AG09319 (cell line): Measurements from ENCODE around the gene LSAMP.

Experiments
- DNase-seq: peaks from one replicate; pipeline ENCODE4 v3.0.0-alpha.2; 2010; ENCODE audit warnings: low read depth; ENCODE audit errors: extremely low read depth
- TF ChIP-seq, protein P1 (sequence below): IDR thresholded peaks from 2 replicates; pipeline ENCODE4 v1.5.1; 2011; ENCODE audit warnings: low read depth, mild to moderate bottlenecking, inconsistent platforms, low read length, moderate library complexity

Gene LSAMP

DNA sequence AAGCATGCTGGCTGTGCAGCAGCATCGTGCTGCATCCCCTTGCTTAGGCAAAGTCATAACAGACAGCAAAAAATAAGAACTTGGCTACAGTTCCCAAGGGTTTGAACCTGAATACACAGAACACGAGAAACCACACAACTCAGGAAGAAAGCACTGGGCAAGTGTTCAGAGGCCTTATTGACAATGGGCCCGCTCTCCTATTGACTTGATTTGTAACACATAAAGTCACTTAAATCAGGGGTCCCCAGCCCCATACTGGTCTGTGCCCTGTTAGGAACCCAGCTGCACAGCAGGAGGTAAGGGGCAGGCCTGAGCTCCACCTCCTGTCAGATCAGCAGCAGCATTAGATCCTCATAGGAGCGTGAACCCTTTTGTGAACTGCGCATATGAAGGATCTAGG, 145.1 kb downstream of the LSAMP start:
- DNase-seq: no peak
- TF ChIP-seq, protein P1, sequence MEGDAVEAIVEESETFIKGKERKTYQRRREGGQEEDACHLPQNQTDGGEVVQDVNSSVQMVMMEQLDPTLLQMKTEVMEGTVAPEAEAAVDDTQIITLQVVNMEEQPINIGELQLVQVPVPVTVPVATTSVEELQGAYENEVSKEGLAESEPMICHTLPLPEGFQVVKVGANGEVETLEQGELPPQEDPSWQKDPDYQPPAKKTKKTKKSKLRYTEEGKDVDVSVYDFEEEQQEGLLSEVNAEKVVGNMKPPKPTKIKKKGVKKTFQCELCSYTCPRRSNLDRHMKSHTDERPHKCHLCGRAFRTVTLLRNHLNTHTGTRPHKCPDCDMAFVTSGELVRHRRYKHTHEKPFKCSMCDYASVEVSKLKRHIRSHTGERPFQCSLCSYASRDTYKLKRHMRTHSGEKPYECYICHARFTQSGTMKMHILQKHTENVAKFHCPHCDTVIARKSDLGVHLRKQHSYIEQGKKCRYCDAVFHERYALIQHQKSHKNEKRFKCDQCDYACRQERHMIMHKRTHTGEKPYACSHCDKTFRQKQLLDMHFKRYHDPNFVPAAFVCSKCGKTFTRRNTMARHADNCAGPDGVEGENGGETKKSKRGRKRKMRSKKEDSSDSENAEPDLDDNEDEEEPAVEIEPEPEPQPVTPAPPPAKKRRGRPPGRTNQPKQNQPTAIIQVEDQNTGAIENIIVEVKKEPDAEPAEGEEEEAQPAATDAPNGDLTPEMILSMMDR: no peak

DNA sequence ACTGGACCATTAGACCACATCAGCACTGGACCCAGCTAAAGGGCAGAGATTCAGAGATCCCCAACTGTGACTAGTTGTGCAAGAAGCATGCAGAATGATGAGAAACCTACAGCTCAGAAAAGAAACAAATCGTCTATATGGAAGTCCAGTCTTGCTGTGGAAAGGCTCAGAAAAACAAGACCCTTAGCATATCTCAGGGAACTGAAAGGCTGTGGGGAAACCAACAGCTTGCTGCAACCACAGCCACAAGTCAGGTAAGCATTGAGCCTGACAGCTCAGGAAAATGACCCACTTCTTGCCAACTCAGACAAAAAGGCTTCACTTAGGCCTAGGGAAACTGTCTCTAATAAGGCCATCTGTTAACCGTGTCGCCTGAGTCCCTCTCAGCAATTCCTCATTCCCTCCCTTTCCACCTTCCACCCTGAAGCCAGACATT, 145.6 kb downstream of the LSAMP start:
- DNase-seq: no peak
- TF ChIP-seq, protein P1: no peak

DNA sequence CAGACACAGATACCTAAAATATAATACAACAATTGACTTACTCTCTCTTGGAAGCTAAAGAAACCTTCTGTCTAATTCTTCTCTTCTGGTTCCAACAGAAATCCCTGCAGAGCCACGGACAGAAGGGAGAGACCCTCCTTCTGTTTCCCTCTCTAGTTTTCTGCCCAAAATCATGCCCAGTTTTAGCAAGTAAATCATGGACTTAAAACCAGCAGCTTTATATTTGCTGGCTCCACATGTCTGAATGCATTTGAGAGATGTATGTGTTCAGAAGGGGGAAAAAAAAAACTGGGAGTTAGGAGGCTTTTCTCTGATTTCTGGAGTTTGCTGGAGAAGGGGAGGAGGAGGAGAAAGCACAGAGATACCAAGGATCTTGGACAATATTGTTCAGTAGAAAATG, 147.1 kb downstream of the LSAMP start:
- DNase-seq: no peak
- TF ChIP-seq, protein P1: no peak

DNA sequence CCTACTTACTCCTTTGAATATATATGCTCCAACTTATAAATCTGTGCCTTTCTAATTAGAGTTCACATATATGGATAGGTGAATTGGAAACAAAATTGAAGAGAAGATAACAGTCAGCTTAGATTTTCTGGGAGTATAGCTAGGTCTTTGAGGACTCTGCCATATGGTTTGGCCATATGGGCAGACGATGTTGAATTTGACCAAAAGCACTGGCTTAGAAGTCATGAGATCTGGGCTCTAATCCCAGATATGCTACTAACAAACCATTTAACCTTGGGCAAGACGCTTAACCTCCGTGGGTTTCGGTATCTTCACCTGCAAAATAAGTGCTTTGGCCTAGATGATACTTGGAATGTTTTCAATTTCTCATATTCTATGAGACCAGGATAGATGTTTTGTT, 154.1 kb downstream of the LSAMP start:
- DNase-seq: no peak
- TF ChIP-seq, protein P1: no peak

DNA sequence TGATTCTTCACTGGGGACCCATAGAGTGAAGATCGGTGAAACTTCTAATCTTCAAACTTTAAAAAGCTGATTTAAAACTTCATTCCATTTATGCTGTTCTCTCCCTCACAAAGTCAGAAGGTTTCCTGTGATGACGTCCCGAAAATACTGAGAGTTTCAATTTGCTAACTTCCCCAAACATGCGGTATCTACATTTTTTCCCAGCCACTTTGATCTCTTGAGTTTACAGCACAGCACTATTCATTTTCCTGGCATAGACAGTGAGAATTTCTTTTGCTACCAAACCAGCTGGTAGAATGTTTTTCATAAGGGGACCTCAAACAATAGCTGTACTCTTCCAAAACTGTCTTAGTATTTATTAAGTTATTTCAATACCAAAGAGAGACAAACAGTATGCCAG, 156.8 kb downstream of the LSAMP start:
- TF ChIP-seq, protein P1: no peak
- DNase-seq: no peak

DNA sequence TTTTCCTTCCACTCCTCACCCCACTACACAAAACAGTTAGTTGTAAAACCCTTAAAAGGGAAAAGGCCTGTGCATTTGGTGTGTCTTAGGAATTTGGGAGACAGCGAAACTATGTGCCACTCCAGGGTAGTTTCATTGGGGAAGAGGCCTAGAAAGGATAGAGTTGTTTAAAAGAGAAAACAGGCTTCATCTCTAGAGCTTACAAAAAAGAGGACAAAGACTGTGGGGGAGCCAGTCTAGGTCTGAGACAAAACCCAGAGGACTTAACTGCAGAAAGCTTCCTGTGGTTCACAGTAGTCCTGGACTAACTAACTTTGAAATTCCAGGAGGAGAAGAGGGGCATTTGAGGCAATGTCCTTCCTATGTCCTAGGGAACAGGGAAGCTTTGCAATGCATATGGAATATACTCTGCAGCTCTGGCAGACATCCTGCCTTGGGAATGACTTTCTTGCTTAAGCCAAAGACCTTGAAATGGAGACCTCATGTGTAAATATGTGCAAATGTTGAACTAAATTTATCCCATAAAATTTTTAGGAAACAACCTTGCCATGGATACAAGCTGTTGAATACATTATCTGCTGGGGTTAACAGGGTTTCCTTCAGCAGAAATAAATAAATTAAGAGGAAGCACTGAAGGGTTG, 159.4 kb downstream of the LSAMP start:
- no peak for DNase-seq
- TF ChIP-seq, protein P1: no peak

DNA sequence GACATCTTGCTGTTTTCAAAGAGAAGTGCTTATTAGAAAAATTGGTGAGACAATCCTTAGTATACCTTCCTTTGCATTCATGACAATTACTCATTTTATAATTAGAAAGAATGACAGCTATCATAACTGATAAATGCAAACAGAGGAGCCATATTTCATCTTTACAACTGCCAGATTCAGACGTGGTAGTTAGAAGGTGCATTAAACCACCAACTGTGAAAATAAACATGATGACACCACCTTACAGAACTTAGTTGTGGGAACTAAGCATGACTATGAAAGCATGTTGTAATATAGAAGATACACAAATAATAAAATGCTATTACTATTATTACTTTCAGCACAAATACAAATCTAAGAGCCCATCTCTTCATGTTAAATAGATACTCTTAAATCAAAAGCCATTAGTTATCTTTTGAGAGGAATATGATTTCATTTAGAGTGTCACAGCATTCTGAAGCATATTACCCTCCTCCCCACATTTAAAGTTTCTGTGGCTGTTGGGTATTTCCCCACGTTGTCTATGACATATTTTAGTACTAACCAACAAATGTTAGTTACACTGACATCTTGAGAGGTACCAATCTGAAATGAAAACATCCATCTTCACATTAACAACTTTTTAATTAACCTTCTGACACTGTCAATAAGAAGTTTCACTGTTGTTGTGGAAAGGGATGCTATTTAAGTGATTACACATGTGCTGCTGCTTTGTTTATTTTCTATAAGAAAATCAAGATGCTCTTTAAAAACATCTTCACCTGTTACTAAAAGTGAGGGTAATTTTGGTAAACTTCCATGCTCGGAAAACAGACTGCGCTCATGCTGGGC, 163.8 kb downstream of the LSAMP start:
- DNase-seq: no peak
- TF ChIP-seq, protein P1: no peak
